Measurements from ENCODE around the gene PDLIM5.
A peak's percentile ranks its signal among the peaks of the same experiment; 100 is the strongest.

Gene PDLIM5

DNA sequence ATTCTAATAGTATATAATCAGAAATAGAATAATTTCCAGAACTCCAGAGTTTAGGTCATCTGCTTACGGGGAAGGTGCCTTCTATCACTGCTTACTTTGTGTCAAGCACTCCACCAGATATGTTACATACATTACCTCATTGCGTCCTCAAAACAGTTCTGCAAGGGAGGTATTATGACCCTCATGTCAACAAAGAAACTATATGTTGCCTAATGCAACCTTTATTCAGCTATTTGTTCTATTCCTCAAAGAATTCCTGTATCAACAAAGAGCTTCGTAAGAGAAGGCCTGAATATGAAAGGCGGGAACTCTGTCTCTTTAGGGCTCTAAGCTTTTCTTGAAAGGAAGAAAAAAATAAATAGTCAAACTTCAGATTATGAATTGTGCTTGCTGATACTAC is 114.7 kb downstream of the PDLIM5 start:
- DNase-seq, result no peak

DNA sequence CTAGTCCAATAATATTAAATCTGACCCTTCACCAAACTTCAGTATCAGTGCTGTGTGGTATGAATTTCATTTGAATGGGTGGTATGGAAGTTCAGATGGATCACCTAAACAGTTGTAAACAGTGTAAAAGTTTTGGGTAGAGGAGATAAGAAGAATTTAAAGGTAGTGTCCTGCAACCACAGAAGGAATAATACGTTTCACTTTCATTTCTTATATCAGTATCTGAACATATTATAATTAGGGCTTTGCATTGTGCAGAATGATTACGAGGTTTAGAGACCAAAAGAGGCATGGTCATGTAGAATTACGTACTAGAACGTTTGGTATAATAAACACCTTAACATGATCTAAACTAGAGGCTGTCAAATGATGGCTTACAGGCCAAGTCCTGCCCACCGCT is 116.1 kb downstream of the PDLIM5 start:
- no peak for DNase-seq

DNA sequence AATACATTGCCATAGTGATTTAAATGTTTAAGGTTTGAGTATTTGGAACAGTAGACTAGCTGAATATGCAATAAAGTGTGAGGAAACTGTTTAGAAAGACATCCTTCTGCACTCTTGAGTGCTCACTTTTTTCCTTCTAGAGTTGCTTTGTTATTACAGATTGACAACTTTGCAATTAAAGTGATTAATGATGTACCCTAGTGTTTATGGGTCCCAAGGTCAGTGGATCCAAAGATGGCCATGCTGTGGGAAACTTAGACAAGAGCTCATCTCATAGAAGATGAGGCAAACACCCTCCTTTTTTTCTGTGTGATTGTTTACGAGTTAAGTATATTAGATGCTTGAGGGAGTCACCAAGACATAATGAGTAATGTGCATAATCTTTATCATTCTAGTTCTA is 118.8 kb downstream of the PDLIM5 start:
- DNase-seq, result no peak

DNA sequence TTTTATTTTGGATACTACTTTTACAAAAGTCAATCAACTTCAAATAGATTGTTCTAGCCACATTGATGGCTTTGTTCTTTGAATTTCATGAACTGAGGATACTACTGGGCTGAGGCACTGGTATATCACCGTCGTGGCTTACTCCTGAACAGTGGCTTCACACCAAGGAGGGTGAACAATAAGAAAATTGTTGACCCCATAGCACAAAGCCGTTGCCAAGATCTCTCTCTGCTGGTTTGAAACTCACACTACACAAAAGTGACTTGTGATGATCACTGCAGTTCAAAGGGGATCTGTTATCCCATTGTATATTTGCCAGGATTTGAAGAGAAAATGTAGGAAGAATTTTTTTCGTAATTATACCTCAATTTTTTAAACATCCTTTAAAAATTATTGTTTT is 119.6 kb downstream of the PDLIM5 start:
- no peak for DNase-seq

DNA sequence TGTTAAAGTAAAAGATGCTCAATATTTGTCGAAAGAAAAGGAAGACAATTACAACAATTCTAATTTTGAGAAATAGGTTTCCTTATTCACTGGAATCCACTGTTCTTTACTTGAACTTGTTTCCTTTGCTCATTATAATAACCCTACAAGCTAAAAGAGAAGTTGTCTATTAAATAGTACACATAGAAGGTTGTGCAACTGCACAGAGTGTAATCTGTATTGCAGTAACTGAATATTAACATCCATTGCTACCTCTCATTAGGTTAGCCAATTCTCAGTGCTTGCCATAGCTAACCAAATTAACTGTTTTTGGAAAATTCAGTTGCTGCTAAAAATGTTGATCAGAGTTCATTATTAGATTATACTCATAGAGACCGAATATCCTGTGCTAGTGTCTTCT is 120.0 kb downstream of the PDLIM5 start:
- no peak for DNase-seq

DNA sequence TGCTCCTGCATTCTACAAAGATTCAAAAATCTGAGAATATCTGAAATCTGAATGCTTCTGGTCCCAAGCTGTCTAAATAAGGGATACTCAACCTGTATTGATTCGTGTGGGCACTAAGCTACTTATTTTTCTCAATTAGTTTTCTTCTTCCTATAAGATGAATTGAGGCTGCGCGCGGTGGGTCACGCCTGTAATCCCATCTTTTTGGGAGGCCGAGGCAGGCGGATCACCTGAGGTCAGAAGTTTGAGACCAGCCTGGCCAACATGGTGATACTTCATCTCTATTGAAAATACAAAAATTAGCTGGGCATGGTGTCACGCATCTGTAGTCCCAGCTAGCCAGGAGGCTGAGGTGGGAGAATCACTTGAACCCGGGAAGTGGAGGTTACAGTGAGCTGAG is 122.3 kb downstream of the PDLIM5 start:
- DNase-seq, result no peak

DNA sequence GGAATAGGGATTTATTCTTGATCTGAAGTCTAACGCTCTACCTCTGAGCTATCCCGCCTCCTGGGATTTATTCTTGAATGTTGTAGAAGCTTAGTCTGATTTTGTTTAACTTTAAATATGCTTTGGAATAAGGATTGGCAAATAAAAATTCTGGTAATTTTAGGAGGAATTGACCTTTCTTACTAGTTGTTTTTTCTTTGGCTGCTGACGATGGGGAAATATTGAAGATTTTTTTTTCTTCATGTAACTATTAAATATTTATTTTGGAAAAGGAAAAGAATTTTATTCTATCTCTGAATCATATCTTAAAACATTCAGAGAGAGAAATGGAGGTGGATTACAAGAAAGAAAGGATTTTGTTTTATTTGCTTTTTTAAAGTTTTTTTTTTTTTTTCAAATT is 122.9 kb downstream of the PDLIM5 start:
- no peak for DNase-seq

DNA sequence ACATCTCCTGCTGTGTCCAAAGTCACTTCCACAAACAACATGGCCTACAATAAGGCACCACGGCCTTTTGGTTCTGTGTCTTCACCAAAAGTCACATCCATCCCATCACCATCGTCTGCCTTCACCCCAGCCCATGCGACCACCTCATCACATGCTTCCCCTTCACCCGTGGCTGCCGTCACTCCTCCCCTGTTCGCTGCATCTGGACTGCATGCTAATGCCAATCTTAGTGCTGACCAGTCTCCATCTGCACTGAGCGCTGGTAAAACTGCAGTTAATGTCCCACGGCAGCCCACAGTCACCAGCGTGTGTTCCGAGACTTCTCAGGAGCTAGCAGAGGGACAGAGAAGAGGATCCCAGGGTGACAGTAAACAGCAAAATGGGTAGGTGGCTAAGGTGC is 123.9 kb downstream of the PDLIM5 start:
- DNase-seq, result no peak

DNA sequence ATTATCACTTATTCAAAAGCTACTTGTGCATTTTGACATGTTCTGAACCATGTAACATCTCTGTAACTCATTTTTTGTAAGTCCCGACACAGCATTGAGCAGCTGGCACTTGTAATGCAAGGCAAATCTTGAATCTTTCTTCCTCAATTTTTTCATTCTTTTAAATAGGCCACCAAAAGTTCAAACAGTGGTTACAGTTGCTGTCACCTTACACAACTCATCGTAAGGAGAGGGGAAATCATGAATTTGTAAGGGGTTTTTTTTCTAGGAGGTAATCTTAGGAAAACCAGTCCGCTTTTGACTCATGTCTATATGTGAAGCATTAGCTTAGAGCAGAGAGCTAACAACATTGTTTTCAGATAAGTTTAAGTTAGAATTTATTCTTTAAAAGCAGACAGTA is 124.5 kb downstream of the PDLIM5 start:
- no peak for DNase-seq

DNA sequence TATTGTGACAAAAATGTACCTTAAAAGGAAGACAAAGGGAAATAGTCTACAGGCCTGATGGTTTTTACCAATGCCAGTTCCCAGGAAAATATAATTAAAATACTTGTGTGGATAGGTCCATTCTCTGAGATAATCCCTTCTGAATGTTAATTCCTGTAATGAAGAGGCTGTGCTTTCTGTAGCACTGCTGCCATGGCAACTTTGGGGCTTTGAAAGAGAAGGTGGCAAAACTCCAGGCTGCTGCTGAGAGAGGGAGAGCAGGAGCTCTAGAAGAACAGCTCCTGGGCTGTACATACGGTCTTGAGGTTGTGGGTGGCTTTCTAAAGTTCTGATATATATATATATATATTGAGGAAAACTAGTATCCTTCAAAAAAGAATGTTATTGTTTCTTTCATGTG is 125.4 kb downstream of the PDLIM5 start:
- peak; percentile 20 for DNase-seq

DNA sequence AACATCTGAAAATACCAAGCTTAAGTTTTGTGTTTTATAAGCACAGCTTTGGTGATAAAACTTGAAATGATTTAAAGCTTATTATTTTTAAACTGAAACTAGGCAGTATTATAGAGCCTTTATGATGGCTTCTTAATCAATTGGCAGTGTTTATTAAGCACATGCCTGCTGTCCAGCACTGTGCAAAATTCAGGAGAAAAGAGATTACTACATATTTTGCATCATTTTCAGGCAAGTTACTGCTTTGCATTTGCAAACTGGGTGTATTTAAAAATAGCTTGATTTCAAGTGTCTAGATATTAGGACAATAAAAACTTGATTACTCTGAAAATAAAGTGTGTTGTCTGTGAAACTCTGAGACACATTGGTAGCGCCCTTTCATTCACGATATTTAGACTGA is 126.5 kb downstream of the PDLIM5 start:
- no peak for DNase-seq

DNA sequence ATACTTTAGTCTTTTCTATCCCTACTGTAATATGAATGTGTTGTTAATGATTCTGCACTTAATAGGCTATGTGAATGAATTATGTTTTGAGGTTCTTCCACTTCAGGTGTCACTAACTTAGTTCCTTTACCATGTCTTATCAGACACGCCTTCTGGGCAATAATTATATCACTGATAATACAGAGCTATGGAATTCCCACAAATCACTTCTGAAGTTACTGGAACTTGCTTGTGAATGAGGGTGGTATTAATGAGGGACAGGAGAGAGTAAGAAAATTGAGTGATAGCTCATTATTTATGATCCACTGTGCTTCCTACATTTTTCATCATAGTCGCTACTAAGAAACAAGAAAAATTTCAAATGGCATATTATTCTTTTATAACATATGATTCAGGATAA is 130.0 kb downstream of the PDLIM5 start:
- no peak for DNase-seq

DNA sequence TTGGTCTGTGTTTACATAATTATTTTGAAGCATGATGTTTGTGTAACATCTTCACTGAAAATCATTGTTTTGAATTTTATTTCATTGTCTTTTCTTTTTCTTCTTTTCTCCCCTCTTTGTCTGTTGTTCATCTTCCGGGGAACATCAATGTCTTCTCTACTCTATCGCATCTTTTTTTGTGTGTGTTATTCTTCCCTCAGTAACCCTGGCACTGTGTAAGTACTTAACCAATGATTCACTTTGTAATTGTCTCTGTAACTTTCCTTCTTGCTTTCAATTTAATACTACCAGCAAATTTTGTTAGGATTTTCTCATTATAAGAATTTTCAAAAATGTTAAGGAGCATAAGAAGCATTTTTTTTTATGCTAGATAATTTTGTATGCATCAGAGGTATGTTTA is 130.8 kb downstream of the PDLIM5 start:
- no peak for DNase-seq

DNA sequence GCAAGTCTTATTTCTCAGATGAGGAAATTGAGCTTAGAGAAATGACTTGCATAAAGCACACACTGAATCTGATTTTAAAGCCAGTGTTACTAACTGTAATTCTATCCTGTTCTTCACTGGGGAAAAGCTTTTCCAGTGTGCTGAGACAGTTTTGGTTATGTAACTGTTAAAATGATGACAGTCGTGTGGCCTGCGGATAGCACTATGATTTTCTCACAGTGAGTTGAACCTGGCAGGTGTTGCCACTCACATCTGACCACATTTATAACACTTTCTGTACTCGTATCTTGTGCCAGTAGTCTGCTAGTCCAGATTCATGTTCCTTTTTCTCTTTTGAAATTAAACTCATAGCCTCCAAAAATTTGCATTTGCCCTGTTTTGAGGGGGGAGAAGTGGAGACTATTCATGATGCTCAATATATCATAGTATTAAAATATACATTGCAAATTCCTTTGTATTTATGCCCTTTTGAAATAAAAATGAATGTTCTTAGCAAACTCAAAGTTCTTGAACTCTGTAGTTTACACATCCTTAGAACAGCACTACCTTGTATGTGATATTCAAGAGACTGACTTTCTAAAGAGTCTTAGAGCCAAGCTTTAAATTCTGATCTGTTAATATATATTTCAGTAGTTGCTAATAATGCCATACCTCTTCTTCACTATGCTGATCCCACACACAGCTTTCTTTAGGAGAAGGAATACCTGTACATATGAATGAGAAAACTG is 132.3 kb downstream of the PDLIM5 start:
- DNase-seq, result no peak

DNA sequence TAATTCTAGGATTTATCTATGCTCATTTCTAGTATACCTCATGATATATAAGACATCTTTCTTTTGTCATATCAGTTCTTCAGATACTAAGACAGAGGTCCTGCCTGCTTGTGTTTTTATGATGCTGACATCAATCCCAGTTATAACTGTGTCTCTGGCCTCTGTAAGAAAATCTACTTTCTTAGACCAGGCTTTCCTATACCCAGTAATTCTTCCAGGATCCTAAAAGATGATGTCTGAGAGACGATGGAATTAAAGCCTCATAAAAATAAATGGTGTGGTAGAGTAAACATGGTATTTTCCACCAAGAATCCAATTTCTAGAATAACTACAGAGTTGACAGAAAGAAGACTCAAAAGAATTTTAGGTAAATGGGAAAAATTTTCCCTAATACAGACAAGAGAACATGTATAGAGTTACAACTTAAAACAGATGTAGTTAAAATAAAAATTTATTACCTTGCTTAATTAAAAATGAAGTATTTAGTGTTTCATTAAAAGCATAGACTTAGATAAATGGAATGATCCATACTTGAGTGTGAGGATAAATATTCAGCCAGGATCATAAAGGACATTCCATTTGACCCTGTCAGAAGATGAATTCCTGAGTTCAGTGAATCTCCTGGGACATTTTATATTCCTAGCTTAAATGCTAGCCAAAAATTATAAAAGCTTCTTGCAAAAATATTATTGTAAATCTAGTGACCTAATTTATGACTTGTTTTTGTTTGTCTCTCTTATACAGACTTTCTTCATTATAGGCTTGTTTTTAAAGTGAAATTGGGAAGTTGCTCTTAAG is 137.4 kb downstream of the PDLIM5 start:
- no peak for DNase-seq

DNA sequence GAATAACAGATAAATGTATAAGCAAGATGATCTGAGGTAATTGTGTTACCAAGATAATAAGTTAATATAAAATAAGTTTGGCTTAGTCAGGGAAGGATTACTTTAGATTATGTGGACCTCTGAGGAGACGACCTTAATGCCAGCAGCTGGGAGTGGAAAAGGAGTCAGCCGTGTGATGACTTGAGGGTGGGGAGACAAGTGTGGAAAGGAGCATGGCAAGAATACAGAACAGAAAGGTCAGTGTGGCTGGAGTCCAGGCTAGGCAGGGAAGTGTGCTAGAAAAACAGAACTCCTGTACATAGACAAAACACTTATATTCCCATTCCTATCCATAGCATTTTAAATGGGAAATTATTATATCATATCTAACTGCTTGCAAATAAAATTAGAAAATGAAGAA is 138.8 kb downstream of the PDLIM5 start:
- no peak for DNase-seq

DNA sequence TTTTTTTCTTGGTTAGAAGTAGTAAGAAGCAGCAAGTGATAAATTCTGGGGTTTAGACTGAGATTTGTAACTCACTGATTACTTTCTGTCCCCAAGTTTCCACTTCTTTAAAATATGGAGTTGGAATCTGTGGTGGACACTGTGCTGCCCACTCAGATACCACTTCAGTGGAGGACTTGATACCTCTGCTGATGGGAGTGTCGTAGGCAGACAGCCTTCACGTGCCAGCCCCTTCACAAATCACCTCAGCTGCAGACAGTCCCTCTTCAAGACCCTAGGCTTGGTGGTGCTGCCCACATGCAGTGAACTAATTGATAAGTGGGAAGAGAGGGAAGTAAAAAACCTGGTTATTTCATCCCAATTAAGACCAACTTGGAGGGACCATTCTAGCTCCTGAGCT is 139.5 kb downstream of the PDLIM5 start:
- no peak for DNase-seq

DNA sequence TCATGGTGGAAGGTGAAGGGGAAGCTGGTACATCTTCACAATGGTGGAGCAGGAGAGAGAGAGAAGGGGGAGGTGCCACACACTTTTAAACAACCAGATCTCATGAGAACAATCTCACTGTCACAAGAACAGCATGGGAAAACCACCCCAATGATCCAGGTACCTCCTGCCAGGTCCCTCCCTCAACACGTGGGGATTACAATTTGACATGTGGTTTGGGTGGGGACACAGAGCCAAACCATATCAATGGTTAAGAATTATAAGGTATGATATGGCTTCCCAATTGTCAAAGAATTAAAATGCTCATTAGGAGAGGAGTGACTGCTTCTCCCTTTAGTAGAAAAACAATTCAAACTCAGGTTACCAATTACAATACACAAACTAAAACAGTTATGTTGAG is 143.3 kb downstream of the PDLIM5 start:
- DNase-seq, result no peak

DNA sequence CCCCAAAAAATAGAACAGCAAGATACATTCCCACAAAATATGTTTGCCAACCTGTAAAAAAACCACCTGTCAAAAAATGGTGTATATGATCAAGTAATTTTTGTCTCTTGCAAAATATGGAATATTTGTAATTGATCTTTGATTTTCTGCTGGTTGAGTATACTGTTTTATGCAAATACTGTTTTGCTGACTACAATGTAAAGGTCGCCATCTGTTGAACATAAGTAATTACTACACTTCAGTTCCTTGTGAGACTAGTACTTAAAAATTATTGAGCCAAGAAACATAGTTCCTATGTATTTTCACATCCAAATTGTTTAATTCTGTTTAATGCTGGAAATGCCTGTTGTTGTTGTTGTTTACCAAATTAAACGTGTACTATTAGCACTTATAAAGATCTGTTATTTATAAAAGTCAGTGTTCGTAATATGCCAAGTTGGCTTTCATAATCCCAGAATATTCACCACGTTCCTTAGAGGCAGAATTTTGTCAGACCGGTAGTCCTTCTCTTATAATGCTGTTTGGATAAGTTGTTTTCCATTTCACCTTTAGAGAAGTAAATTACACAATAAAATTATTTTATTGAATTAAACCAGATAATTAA is 144.2 kb downstream of the PDLIM5 start:
- DNase-seq, result peak; percentile 62

DNA sequence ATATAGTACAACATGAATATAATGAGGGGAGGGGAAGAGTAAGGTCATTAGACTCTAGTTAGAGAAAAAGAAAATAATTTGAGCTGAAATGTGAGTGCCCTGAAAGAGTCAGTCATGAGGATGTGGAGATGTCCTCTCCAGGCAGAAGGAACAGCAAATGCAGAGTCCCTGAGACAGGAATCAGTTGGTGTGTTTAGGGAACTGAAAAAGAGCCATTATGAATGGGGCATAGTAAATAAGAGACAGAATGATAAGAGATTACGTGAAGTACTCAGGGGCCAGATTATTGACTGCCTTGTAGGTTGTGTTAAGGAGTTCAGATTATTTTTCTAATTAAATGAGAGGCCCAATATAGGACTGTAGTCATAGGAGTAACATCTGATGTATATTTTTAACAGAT is 147.0 kb downstream of the PDLIM5 start:
- DNase-seq, result no peak

DNA sequence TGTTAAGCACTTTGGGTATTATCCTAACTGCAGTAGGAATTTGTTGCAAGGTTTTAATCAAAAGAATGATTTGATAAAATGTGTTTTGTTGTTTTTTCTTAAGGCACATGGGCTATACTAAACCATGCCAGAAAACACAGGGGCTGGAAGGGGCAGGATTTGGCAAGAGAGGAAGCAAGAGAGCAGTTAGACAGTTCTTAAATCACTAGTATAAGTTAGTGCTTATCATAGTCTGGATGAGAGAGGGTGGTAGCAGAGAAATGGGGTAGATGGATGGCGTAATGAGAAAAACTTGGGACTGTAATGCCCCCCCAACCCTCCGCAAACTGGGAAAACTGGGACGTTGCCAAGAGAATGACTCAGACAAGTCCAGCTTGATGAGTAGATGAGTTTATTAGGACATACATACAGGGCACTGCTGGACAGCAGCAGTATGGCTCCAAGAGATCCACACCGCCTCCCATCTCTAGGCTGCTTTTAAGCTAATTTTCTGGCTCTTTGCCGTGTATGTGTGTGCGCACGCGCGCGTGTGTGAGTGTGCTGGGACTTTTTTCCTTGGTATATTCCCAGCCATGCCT is 151.5 kb downstream of the PDLIM5 start:
- DNase-seq, result no peak

DNA sequence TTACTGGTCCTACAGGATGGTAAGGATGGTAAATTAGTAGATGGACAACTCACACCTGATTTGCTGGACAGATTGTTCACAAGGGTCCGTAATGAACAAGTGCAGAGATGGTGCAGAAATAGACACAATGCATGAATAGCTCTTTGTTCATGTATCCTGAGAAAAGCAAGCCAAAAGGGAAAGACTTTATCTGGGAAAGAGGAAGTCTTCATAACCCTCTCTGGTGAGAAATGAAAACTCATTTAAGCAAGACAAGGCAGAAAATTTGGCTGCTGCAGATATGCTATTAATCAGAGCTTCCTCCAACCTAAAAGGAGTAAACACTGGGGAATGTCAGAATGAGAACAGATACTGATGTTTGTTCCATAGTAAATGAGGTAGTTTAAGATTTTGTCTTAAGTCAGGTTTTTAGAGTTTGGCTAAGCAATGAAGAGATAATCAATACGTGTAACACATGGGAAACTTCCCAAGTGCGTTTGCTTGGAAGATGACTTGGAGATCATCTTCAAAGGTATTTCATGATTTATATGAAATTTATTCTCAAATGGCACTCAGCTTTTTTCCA is 153.6 kb downstream of the PDLIM5 start:
- DNase-seq, result no peak

DNA sequence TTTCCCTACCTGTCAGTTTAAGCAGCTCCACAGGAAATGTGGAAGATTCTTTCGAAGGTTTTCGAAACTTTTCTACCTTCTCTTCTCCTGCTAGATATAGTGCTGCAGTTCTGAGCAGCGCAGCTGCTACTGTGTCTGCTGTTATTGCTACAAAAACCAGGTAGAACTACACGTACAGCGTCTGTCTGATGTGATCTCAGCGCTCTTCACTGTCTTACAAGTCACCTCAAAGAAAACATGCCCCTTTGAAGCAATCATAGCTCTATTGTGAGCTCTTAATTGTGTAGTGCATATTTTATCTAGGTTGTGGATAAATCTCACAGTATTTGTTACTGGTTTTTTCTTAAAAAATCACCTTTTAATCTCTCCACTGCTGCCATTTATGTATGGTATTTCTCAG is 158.4 kb downstream of the PDLIM5 start:
- DNase-seq, result no peak

DNA sequence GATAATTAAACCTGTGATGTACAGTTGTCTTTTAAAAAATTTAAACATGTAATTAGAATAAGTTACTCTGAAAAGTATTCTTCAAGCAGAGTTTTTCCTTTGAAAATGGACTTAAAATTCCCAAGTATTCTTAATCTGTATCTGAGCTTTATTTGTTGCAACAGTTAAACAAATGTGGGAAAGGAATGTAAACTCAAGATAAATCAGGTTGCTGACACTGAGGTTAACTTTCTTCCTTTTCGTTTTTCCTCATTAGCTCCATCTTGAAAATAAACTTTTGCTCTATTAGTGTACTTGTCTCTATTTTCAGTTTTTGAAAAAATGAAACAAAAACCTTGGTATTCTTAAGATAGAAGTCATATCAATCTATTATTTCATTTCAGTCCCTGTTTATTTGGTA is 161.5 kb downstream of the PDLIM5 start:
- no peak for DNase-seq
